Keratinocyte (primary cell): Measurements from ENCODE around the gene PHAF1. TPM values are rescaled to one million over a fixed set of nuclear protein-coding genes. Genes with fewer than 3 reads are reported as not detected.

Source experiments
- DNase-seq: peaks from one replicate; pipeline ENCODE4 v3.0.0-alpha.2; 2011; ENCODE audit warnings: low read depth, missing footprints, low spot score
- FAIRE-seq: peaks from 2 replicates; lab custom pipeline; 2011; peaks lifted over from hg19 to GRCh38; lab: Jason Lieb, UNC
- H2AFZ ChIP-seq: 2 replicates; pipeline ENCODE4 v1.6.0; 2012; ENCODE audit warnings: low read length, control low read depth, inconsistent platforms; ENCODE audit not compliant: control insufficient read depth
- H3K27ac ChIP-seq: 2 replicates; pipeline ENCODE4 v1.5.1; 2011; ENCODE audit warnings: low read length; ENCODE audit not compliant: control insufficient read depth, insufficient read depth
- H3K27me3 ChIP-seq: 3 replicates; pipeline ENCODE4 v1.6.0; 2011; ENCODE audit warnings: low read length; ENCODE audit not compliant: control insufficient read depth, insufficient read depth; ENCODE audit errors: extremely low read depth
- H3K36me3 ChIP-seq, 2 experiments: 2 replicates in 1 of 2; 3 replicates in 1 of 2; pipeline ENCODE4 v1.5.1; 2011; ENCODE audit warnings: low read length in 2 of 2, mild to moderate bottlenecking in 1 of 2; ENCODE audit not compliant: control insufficient read depth in 2 of 2, insufficient read depth in 2 of 2; ENCODE audit errors: extremely low read depth in 1 of 2
- H3K4me1 ChIP-seq: 3 replicates; pipeline ENCODE4 v1.5.1; 2011; ENCODE audit warnings: low read length; ENCODE audit not compliant: control insufficient read depth, insufficient read depth; ENCODE audit errors: extremely low read depth
- H3K4me2 ChIP-seq: 3 replicates; pipeline ENCODE4 v1.6.0; 2011; ENCODE audit warnings: low read depth, low read length; ENCODE audit not compliant: control insufficient read depth, insufficient read depth; ENCODE audit errors: extremely low read depth
- H3K4me3 ChIP-seq, 3 experiments: fragments of 200-600 bp in 1 of 3; sonication (generic) in 1 of 3; 2 replicates in 2 of 3; 3 replicates in 1 of 3; pipeline ENCODE4 v1.5.1; 2011 to 2016; ENCODE audit warnings: low read length in 3 of 3, mild to moderate bottlenecking in 3 of 3, control low read depth in 2 of 3, inconsistent platforms in 1 of 3, low read depth in 1 of 3, mixed read lengths in 1 of 3, mixed run types in 1 of 3, moderate library complexity in 1 of 3; ENCODE audit not compliant: control insufficient read depth in 2 of 3, insufficient read depth in 2 of 3; ENCODE audit errors: extremely low read depth in 1 of 3
- H3K79me2 ChIP-seq: 2 replicates; pipeline ENCODE4 v1.6.0; 2012; ENCODE audit warnings: low read length; ENCODE audit not compliant: control insufficient read depth, insufficient read depth
- H3K9ac ChIP-seq: 3 replicates; pipeline ENCODE4 v1.6.0; 2011; ENCODE audit warnings: low read length; ENCODE audit not compliant: control insufficient read depth, insufficient read depth; ENCODE audit errors: extremely low read depth
- H3K9me1 ChIP-seq: 3 replicates; pipeline ENCODE4 v1.6.0; 2011; ENCODE audit warnings: low read length; ENCODE audit not compliant: control insufficient read depth, insufficient read depth; ENCODE audit errors: extremely low read depth
- H3K9me3 ChIP-seq: 2 replicates; pipeline ENCODE4 v1.5.1; 2012; ENCODE audit warnings: low read depth, low read length; ENCODE audit not compliant: control insufficient read depth
- H4K20me1 ChIP-seq: 3 replicates; pipeline ENCODE4 v1.6.0; 2011; ENCODE audit warnings: low read length; ENCODE audit not compliant: control insufficient read depth, insufficient read depth; ENCODE audit errors: extremely low read depth
- EZH2 ChIP-seq: IDR thresholded peaks from one replicate; pipeline ENCODE4 v1.6.1; 2012; ENCODE audit warnings: inconsistent platforms, mild to moderate bottlenecking, low read length, moderate library complexity
- dilution Hi-C: fragments of 300-500 bp; cut with MboI; formaldehyde crosslinking; loops from one replicate; pipeline ENCODE4 v1.7.0; 2020; ENCODE audit warnings: low sequenced_read_pairs; ENCODE audit not compliant: extremely low pct_ligation_motif_present
- polyA plus RNA-seq, 5 experiments: library from polyadenylated mRNA; depleted of rRNA in 3 of 5; stranded (reverse) in 3 of 5; stranded (forward) in 1 of 5; unstranded in 1 of 5; fragments of >200 nt; gene quantifications; 1 replicate in 1 of 5; 2 replicates in 3 of 5; 3 replicates in 1 of 5; pipeline versions ENCODE4 v1.2.1 to v1.2.3, GENCODE V29; 2011 to 2012; ENCODE audit warnings: missing spikeins in 2 of 5, low read depth in 1 of 5, low replicate concordance in 1 of 5
- TF ChIP-seq, protein P1 (sequence below), 3 experiments: IDR thresholded peaks in 1 of 3; conservative IDR thresholded peaks in 1 of 3; optimal IDR thresholded peaks in 1 of 3; 2 replicates in 2 of 3; 3 replicates in 1 of 3; pipeline versions ENCODE3 to v1.5.1; 2011; ENCODE audit warnings: low read length in 3 of 3, mild to moderate bottlenecking in 3 of 3, moderate library complexity in 2 of 3, control low read depth in 1 of 3, inconsistent platforms in 1 of 3; ENCODE audit not compliant: insufficient read depth in 2 of 3; ENCODE audit errors: extremely low read depth in 1 of 3

PHAF1 gene
- polyA plus RNA-seq, 1 donor (not counting 4 experiments of a cell fraction or from before 2014, with no cell fraction given) = 26.7 TPM

DNA sequence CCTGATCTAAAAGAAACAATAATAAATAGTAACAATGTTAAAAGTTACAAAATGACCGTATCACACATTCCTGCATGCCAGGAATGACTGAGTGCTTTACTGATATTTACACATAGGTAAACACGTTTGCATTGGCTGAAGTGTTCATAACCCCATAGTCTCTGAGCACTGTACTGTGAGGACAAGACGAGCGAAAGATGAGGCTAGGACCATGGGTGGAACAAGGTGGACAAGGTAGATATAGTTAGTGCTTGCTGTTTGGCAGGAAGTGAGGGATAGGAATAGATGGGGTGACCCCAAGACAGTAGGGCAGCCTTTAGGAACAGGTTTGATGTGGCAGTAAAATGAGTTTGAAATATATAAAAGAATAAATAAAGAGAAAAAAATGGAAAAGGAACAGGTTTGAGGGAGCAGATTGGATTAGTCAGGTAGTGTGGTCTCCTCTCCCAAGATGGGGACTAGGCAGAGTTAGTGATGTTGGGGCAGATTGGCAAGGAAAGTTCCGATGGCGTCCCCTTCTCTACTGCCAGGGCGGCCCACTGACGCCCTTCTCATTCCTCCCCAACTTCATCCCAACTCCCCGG lies 81.8 kb downstream of the PHAF1 start:
- Histone ChIP-seq H3K27ac (no peak overlapping the region), H3K9me1 (peaks cover 2% of the 10 kb centered on the region), H2AFZ (peak overlapping the region; percentile 65), H3K9me3 (no peaks in the 10 kb centered on the region), H3K4me2 (peak overlapping the region; percentile 69), H3K4me3 (peak overlapping the region in 2 of 3 experiments; percentile 47 to 85), H4K20me1 (peaks cover 4% of the 10 kb centered on the region), H3K4me1 (peaks cover 15% of the 10 kb centered on the region), H3K79me2 (peaks cover 41% of the 10 kb centered on the region), H3K36me3 (peaks cover 22 to 31% of the 10 kb centered on the region in 2 experiments), H3K27me3 (no peaks in the 10 kb centered on the region), H3K9ac (peak overlapping the region; percentile 89)
- dilution Hi-C loops = no loop called here
- no peak for TF ChIP-seq EZH2
- TF ChIP-seq, protein P1, sequence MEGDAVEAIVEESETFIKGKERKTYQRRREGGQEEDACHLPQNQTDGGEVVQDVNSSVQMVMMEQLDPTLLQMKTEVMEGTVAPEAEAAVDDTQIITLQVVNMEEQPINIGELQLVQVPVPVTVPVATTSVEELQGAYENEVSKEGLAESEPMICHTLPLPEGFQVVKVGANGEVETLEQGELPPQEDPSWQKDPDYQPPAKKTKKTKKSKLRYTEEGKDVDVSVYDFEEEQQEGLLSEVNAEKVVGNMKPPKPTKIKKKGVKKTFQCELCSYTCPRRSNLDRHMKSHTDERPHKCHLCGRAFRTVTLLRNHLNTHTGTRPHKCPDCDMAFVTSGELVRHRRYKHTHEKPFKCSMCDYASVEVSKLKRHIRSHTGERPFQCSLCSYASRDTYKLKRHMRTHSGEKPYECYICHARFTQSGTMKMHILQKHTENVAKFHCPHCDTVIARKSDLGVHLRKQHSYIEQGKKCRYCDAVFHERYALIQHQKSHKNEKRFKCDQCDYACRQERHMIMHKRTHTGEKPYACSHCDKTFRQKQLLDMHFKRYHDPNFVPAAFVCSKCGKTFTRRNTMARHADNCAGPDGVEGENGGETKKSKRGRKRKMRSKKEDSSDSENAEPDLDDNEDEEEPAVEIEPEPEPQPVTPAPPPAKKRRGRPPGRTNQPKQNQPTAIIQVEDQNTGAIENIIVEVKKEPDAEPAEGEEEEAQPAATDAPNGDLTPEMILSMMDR (optimal IDR thresholded peaks at IDR 0.05 in 1 of 3, IDR thresholded peaks at IDR 0.05 in 1 of 3, conservative IDR thresholded peaks at IDR 0.05 in 1 of 3; ENCODE audit: extremely low read depth in 1 of 3, insufficient read depth in 2 of 3, low read length in 3 of 3) = no peak
- FAIRE-seq = no peak
- no peak for DNase-seq

DNA sequence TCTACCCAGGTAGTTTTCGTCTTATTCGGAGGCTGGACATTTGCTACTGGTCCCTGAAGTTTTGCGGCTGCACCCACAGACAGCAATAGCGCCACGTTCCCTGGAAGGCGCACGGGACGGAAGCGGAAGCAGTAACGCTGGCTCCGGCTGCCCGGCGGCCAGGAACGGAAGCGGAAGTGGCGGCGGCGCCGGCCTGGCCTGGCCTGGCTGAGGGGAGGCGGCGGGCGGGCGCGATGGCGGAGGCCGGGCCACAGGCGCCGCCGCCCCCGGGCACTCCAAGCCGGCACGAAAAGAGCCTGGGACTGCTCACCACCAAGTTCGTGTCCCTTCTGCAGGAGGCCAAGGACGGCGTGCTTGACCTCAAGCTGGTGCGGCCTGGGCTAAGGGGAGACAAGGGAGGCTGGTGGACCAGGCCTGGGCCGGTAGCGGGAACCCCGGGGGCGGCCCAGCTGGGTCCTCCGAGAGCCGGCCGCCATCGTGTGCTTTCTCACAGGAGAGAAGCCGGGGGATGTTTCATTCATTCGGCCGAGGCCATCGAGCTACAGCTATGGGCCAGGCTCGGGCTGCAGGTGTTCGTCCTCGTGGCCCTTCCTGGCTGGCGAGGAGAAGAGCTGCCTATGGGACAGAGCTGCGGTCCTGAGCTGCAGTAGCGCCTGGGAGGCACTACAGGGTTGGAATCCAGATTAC lies 82.4 kb downstream of the PHAF1 start, which contains the start of gene E2F4:
Gene E2F4, plus strand, starts transcription at position 161 of the 687 bp plus-strand sequence. Its CDS starts 73 bp downstream, at position 234.
- peak within 1 kb of the TSS; percentile 81 to 95 (median 85) for H3K4me3 ChIP-seq
- FAIRE-seq (peak; percentile 29), DNase-seq (no peak)
- no peaks in the 10 kb centered on the region for H3K9me3 ChIP-seq
- H3K9ac ChIP-seq = peak within 1 kb of the TSS; percentile 89
- H3K9me1 ChIP-seq = peaks cover 2% of the 10 kb centered on the region
- peak within 1 kb of the TSS; percentile 69 for H3K27ac ChIP-seq
- peaks cover 4% of the 10 kb centered on the region for H4K20me1 ChIP-seq
- dilution Hi-C loops = no loop called here
- H2AFZ ChIP-seq = peak within 1 kb of the TSS; percentile 65
- H3K27me3 ChIP-seq = no peaks in the 10 kb centered on the region
- peaks cover 15% of the 10 kb centered on the region for H3K4me1 ChIP-seq
- peaks cover 44% of the 10 kb centered on the region for H3K79me2 ChIP-seq
- peak; percentile 55 for TF ChIP-seq EZH2
- TF ChIP-seq, protein P1 (optimal IDR thresholded peaks at IDR 0.05 in 1 of 3, IDR thresholded peaks at IDR 0.05 in 1 of 3, conservative IDR thresholded peaks at IDR 0.05 in 1 of 3; ENCODE audit: extremely low read depth in 1 of 3, insufficient read depth in 2 of 3, low read length in 3 of 3) = no peak
- H3K36me3 ChIP-seq = peaks cover 27 to 37% of the 10 kb centered on the region in 2 experiments
- H3K4me2 ChIP-seq = peak within 1 kb of the TSS; percentile 82
